SK-MEL-5 (cell line): Measurements from ENCODE around the gene MCOLN3. TPM values are rescaled to one million over a fixed set of nuclear protein-coding genes. Genes with fewer than 3 reads are reported as not detected.
"Not testable (repeated sequence)": the region's sequence is repeated elsewhere in the genome, so short reads cannot be mapped to it uniquely, and the experiment has no call there.

ENCODE experiments used
- DNase-seq: peaks from one replicate; pipeline ENCODE4 v3.0.0-alpha.2; 2016; ENCODE audit warnings: low read depth, low spot score
- in situ Hi-C: cut with HindIII; loops from 2 replicates; pipeline ENCODE4 v1.10.0; 2016; ENCODE audit warnings: low sequenced_read_pairs, high pct_unique_total_duplicates, low pct_unique_long_range_greater_than_20kb
- total RNA-seq: library from RNA; depleted of rRNA; stranded (reverse); fragments of >200 nt; shearing (Covaris generic); gene quantifications from 2 replicates; pipeline ENCODE4 v1.2.3, GENCODE V29; 2014

The MCOLN3 gene
- total RNA-seq, 1 experiment from 2014 or later: 2.0 TPM

GRCh38 chr1:85001742-85002141 lies 46.6 kb downstream of the MCOLN3 start:
- in situ Hi-C loops: no loop called here
- peak; percentile 55 for DNase-seq

- DNase-seq: no peak
- in situ Hi-C loops: no loop called here
These were observed 49.5 kb downstream of the MCOLN3 start for GRCh38 chr1:84998642-84999280.

- in situ Hi-C loops: no loop called here
These were observed 50.4 kb downstream of the MCOLN3 start for GRCh38 chr1:84997667-84998600.

DNA sequence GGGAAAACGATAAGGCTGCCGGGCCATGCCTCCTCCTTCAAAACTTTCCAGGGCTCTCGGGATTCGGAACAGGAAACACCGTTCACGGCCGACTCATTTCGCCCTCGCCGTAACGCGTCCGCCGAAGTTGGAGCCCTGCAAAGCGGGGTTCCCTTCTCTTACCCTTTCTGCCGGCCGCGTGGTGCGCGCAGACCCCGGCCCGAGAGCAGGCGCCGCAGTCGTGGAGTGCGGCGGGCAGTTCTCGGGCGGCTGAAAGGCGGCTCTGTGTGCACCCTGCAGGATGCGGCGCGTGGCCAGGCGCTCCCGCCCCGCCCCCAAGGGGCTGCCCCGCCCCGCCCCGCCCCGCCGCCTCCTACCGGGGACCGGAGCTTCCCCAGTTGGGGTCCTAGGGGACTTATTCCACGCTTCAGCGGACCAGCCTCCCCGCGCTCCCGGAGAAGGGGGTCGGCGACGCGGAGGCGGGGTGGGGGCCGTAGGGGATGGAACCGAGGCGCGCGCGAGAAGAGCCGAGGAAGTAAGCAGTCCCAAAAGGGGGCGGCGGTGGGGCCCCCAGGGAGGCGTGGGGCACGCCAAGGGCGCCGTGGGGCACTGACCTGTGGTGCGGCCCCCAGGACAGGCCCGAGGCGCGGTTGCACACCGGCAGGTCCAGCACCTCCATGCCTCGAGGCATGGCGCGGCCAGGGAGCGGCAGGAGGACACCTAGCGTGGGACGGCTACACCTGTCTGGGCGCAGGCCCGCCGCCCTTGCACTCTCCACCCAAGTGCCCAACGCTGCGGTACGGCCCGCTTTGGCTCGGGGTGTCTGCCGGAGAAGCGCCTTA lies 51.2 kb downstream of the MCOLN3 start, which contains the start of gene MCOLN2:
MCOLN2 (minus strand) TSS at position 268 of the 821 bp plus-strand sequence; CDS start at position 27, 241 bp downstream.
- DNase-seq: peak; percentile 52
- in situ Hi-C loops: no loop called here

More at GRCh38 chr1:84997667-84998600, 50.4 kb downstream of the MCOLN3 start:
- DNase-seq: no peak

GRCh38 chr1:84995484-84996334 lies 52.6 kb downstream of the MCOLN3 start:
- in situ Hi-C loops: no loop called here
- DNase-seq: no peak

DNA sequence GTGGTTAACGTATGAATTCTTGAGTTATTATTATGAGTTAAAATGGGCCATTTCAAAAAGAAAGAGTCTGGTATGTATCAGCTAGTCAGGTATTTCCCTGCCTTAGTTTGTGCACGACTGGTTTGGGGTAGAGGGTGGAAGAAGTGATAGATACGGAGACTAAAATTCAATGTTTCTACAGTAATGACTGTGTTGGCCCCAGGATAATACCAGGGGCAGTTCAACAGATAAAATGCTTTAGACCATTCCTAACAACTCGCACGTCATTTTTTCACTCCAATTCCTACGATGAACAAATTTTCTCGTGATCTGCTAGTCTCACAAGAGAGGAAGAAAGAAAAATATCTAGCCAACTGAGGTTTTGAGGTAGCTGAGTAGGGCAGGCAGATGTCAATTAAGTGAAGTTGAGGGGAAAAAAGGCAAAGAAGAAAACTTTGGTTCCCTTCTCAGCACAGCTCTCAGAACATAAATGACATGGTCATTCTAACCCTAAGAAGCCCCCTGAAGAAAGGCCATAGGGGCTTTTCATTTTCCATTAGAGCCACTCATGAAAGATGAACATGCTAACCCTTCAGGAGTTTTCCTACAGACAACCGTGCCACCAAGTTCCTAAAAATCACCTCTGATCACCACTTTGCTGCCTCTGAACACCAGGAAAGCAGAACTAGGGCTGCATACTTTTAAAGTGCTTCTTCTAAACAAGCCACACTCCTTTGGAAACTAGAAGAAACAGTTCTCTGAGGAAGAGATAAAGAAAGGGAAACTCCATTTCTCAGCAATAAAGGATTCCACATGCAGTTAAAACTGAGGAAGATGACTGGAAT lies 57.0 kb downstream of the MCOLN3 start:
- in situ Hi-C loops: no loop called here
- no peak for DNase-seq

GRCh38 chr1:84988588-84988987 lies 59.7 kb downstream of the MCOLN3 start:
- DNase-seq: no peak
- in situ Hi-C loops: no loop called here

DNA sequence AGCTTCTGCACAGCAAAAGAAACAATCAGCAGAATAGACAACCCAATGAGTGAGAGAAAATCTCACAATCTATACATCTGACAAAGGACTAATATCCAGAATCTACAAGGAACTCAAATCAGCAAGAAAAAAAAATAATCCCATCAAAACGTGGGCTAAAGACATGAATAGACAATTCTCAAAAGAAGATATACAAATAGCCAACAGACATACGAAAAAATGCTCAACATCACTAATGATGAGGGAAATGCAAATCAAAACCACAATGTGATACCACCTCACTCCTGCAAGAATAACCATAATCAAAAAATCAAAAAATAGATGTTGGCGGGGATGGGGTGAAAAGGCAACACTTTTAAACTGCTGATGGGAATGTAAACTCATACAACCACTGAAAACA lies 61.7 kb downstream of the MCOLN3 start:
- in situ Hi-C loops, DNase-seq: not testable (repeated sequence)

DNA sequence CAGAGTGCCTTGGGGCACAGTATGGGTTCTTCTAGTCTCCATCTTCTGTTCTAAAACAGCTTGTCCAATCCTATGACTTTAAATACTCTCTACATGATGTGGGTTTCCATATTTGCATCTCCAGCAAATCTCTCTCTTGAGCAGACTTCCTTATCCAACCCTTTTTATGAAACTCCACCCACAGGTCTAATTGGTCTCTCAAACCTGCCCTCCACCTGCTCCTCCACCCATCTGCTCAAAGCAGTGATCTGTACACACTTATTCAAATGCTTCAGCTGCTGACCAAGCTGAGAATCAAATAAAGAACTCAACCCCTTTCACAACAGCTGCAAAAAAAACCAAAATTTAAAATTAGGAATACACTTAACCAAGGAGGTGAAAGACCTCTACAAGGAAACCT lies 62.9 kb downstream of the MCOLN3 start:
- in situ Hi-C loops: no loop called here
- no peak for DNase-seq

- DNase-seq: no peak
- in situ Hi-C loops: no loop called here
These were observed 65.9 kb downstream of the MCOLN3 start for GRCh38 chr1:84982395-84982794.

GRCh38 chr1:84975035-84975434 lies 73.3 kb downstream of the MCOLN3 start:
- DNase-seq: no peak
- in situ Hi-C loops: no loop called here

- DNase-seq: peak; percentile 41
- in situ Hi-C loops: no loop called here
These were observed 74.6 kb downstream of the MCOLN3 start for GRCh38 chr1:84973498-84974334.

- in situ Hi-C loops: no loop called here
- peak; percentile 22 for DNase-seq
These were observed 75.8 kb downstream of the MCOLN3 start for GRCh38 chr1:84972377-84972987.

DNA sequence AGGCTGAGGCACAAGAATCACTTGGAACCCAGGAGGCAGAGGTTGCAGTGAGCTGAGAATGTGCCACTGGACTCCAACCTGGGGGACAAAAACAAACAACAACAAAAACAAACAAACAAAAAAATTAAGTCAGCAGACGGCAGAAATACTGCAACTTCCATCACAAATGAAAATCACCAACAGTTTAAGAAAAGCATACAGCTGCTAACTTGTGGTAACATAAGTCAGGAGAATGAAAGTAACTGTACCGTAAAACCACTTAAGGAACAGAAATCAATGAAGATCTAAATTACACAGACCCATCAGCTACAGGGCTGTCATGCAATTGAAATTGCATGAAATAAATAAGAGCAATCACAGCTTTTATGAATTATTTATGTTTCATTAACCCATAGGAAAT lies 76.3 kb downstream of the MCOLN3 start:
- DNase-seq: no peak
- in situ Hi-C loops: no loop called here
